Lung (tissue), 12 donors: ENCODE measurements around the gene SRRM3. TPM values are rescaled to one million over a fixed set of nuclear protein-coding genes. Genes with fewer than 3 reads are reported as not detected.

Source experiments
- ATAC-seq: fragments of 200-7000 bp; cut with Tn5 transposase; one replicate; pipeline ENCODE4 v1.9.1; 2020; ENCODE audit warnings: moderate number of reproducible peaks; ENCODE audit not compliant: insufficient read depth, low FRiP score
- DNase-seq, 3 donors: peaks; one replicate each; pipeline ENCODE4 v3.0.0-alpha.2; 2013 to 2017
- H3K27ac ChIP-seq, 2 donors: one replicate each; pipeline ENCODE4 v1.5.1; 2013; ENCODE audit warnings: mild to moderate bottlenecking in 2 of 2, moderate library complexity in 2 of 2, control low read depth in 1 of 2, inconsistent platforms in 1 of 2, low read depth in 1 of 2, low read length in 1 of 2
- H3K27me3 ChIP-seq, 3 donors: one replicate each; pipeline ENCODE4 v1.5.1; 2013; ENCODE audit warnings: low read length in 2 of 3; ENCODE audit not compliant: control insufficient read depth in 3 of 3, insufficient read depth in 3 of 3
- H3K36me3 ChIP-seq, 4 donors: one replicate each; pipeline ENCODE4 v1.5.1; 2013; ENCODE audit warnings: low read length in 4 of 4, mild to moderate bottlenecking in 1 of 4, moderate library complexity in 1 of 4; ENCODE audit not compliant: control insufficient read depth in 4 of 4, insufficient read depth in 4 of 4
- H3K4me1 ChIP-seq, 5 donors: one replicate each; pipeline ENCODE4 v1.5.1; 2013; ENCODE audit warnings: low read length in 5 of 5, mild to moderate bottlenecking in 2 of 5, moderate library complexity in 1 of 5; ENCODE audit not compliant: control insufficient read depth in 5 of 5, insufficient read depth in 5 of 5
- H3K4me3 ChIP-seq: one replicate; pipeline ENCODE4 v1.5.1; 2013; ENCODE audit warnings: mild to moderate bottlenecking, control low read depth, moderate library complexity
- H3K9ac ChIP-seq, 2 donors: one replicate each; pipeline ENCODE4 v1.5.1; 2013; ENCODE audit warnings: low read length in 2 of 2, control low read depth in 1 of 2; ENCODE audit not compliant: insufficient read depth in 1 of 2
- H3K9me3 ChIP-seq, 4 donors: one replicate each; pipeline ENCODE4 v1.5.1; 2013; ENCODE audit warnings: low read length in 3 of 4, mild to moderate bottlenecking in 1 of 4, moderate library complexity in 1 of 4; ENCODE audit not compliant: control insufficient read depth in 4 of 4, insufficient read depth in 3 of 4
- CTCF ChIP-seq: IDR thresholded peaks from 2 replicates; pipeline ENCODE4 v1.5.1; 2012; ENCODE audit warnings: mild to moderate bottlenecking; ENCODE audit errors: control extremely low read depth, extremely low read depth
- WGBS, 2 donors: extraction: QIAGEN DNeasy Blood & Tissue Kit; methylation state at CpG; one replicate each; pipeline ENCODE4 v1.1.7; 2013; 5-methylcytosine and 5-hydroxymethylcytosine counted together
- polyA plus RNA-seq, 2 donors: library from polyadenylated mRNA; stranded (reverse); fragments of 200-250 nt; gene quantifications; one replicate each; pipeline ENCODE4 v1.2.1, GENCODE V29; 2013
- total RNA-seq, 2 donors: library from RNA; depleted of rRNA in 1 of 2; stranded (reverse); fragments of >200 nt in 1 of 2; gene quantifications; one replicate each; pipeline ENCODE4 v1.2.1, GENCODE V29; 2014 to 2021
- donor health status: control.
- donor health status: control.
- donor health status: Bipolar disorder and iron deficiency.
- donor health status: healthy.
- donor health status: DM: yes; HTN: yes; CAD: no.

The SRRM3 gene
- total and polyA plus RNA-seq, 4 donors: 0.14 to 0.83 (median 0.63) TPM

- H3K9me3 ChIP-seq: peaks cover 0 to 4% (median 0%) of the 10 kb centered on the region in 4 donors
- no peak for DNase-seq
- ATAC-seq: no peak
- no peak overlapping the region for H3K4me3 ChIP-seq
- H3K9ac ChIP-seq: no peak overlapping the region
- no peaks in the 10 kb centered on the region for H3K36me3 ChIP-seq
- peaks cover 0 to 4% (median 0%) of the 10 kb centered on the region in 5 donors for H3K4me1 ChIP-seq
- 56 to 71% methylated on average over 4 of the region's 4 CpGs for WGBS, 2 donors
- peaks cover 0 to 17% (median 8%) of the 10 kb centered on the region in 3 donors for H3K27me3 ChIP-seq
- no peak for TF ChIP-seq CTCF
- no peak overlapping the region for H3K27ac ChIP-seq
These were observed 60.2 kb downstream of the SRRM3 start for GRCh38 chr7:76261931-76262330.

- Histone ChIP-seq H3K4me1 (peaks cover 0 to 7% (median 0%) of the 10 kb centered on the region in 5 donors), H3K36me3 (no peaks in the 10 kb centered on the region), H3K9me3 (peaks cover 0 to 4% (median 0%) of the 10 kb centered on the region in 4 donors), H3K9ac (no peak overlapping the region), H3K27me3 (peaks cover 0 to 23% (median 11%) of the 10 kb centered on the region in 3 donors), H3K4me3 (no peak overlapping the region), H3K27ac (no peak overlapping the region)
- DNase-seq: peak; percentile 41 to 59 (median 57)
- peak; percentile 34 for TF ChIP-seq CTCF
- ATAC-seq: no peak
- 68 to 75% methylated on average over 7 of the region's 7 CpGs for WGBS, 2 donors
These were observed 61.1 kb downstream of the SRRM3 start for GRCh38 chr7:76262683-76263402.

- H3K27ac ChIP-seq: no peak overlapping the region
- H3K27me3 ChIP-seq: peaks cover 0 to 36% (median 20%) of the 10 kb centered on the region in 3 donors
- H3K36me3 ChIP-seq: no peaks in the 10 kb centered on the region
- H3K9me3 ChIP-seq: peaks cover 0 to 3% (median 0%) of the 10 kb centered on the region in 4 donors
- no peak overlapping the region for H3K4me3 ChIP-seq
- no peak overlapping the region for H3K9ac ChIP-seq
- H3K4me1 ChIP-seq: peaks cover 0 to 4% (median 0%) of the 10 kb centered on the region in 5 donors
- no peak for TF ChIP-seq CTCF
- WGBS, 2 donors: 96 to 98% methylated on average over 7 of the region's 7 CpGs
- DNase-seq (no peak), ATAC-seq (no peak)
These were observed 63.6 kb downstream of the SRRM3 start for GRCh38 chr7:76265299-76265698.
